ENCODE measurements around the gene EFCAB6. TPM values are rescaled to one million over a fixed set of nuclear protein-coding genes. Genes with fewer than 3 reads are reported as not detected.

The EFCAB6 gene
- total RNA-seq, 2 experiments from 2014 or later, result 0.56 to 0.71 TPM

DNA sequence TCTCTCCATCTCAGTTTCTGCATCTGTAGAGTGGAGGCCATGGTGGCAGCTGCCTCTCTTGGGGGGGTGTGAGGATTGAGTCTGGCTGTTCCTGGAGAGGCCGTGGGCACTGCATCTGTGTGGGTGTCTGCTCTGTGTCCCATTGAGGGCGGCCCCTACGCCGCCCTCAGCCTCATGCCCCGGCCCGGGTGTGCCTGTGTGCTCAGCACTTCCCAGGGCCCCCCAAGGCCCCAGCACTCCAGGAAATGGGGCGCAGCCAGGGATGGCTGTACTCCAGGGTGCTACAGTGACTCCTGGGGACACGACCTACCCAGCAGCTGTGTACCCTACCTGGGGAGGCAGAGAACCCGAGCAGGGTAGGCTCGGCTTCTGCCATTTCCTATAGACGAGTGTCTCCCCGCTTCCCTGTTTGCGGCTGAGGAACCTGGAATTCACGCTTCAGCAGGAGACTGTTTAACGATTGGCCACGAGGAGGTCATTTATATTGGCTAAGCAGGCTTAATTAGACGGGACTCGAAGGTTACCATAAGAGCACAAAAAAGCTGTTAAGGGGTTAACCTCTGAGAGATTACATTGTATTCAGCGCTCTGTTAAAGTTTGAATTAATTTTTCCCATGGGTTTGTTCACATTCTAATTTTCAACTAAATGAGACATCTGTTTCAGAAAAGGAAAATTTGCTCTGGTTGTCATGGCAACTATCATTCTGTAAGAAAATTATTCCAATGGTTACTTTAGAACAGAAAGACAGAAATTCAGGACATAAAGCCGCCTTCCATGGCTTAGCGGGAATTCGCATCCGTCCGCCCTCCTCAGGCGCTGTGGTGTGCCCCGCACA lies 323.9 kb downstream of the EFCAB6 start:
- Mint-ChIP-seq H3K4me3 (no peak overlapping the region), H3K36me3 (ENCODE audit: low read depth) (no peaks in the 10 kb centered on the region), H3K27me3 (peaks cover 8% of the 10 kb centered on the region), H3K27ac (no peak overlapping the region), H3K4me1 (no peaks in the 10 kb centered on the region), H3K9me3 (ENCODE audit: low read depth) (peaks cover 6% of the 10 kb centered on the region)
- ChIA-PET POLR2A (no interaction called here), CTCF (no interaction called here)
- DNase-seq (no peak), ATAC-seq (no peak)
- intact Hi-C loops (cut with DNase I, micrococcal nuclease), result no loop called here

DNA sequence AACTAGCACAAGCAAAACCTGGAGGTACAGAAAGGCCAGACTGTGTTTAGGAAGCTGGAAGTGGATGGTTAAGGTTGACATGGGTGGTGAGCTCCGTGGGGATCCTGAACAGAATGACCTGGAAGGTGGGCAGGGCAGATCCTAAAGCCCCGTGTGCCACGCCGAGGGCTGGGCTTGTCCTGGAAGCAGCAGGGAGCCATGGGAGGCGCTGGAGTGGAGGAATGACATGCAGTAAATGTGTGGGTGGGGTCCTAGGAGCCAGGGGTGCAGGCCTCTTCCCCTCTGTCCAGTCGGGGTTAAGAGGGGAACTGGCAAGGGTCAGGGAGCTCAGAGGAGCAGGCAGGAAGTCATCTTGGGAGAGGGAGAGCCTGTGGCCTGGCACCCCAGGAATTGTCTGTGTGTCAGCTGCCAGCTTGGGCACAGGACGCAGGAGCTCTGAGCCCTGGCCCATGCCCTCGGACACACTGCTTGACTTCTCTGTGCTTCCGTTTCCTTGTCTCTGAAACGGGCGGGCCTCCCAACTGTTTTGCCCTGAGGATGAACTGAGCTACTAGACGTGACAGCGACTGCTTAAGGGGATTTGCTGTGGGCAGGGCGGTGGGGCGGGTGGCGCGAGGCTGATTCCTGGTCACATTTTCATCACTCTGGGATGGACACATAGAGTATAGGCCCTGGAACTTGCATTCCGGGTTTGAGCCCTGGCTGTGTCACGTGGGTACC lies 324.6 kb downstream of the EFCAB6 start:
- Mint-ChIP-seq H3K27ac (no peak overlapping the region), H3K9me3 (ENCODE audit: low read depth) (peaks cover 6% of the 10 kb centered on the region), H3K27me3 (peaks cover 6% of the 10 kb centered on the region), H3K4me1 (no peaks in the 10 kb centered on the region), H3K36me3 (ENCODE audit: low read depth) (no peaks in the 10 kb centered on the region), H3K4me3 (no peak overlapping the region)
- DNase-seq (no peak), ATAC-seq (no peak)
- CTCF ChIA-PET, result no interaction called here
- POLR2A ChIA-PET, result no interaction called here
- intact Hi-C loops (cut with DNase I, micrococcal nuclease), result no loop called here

DNA sequence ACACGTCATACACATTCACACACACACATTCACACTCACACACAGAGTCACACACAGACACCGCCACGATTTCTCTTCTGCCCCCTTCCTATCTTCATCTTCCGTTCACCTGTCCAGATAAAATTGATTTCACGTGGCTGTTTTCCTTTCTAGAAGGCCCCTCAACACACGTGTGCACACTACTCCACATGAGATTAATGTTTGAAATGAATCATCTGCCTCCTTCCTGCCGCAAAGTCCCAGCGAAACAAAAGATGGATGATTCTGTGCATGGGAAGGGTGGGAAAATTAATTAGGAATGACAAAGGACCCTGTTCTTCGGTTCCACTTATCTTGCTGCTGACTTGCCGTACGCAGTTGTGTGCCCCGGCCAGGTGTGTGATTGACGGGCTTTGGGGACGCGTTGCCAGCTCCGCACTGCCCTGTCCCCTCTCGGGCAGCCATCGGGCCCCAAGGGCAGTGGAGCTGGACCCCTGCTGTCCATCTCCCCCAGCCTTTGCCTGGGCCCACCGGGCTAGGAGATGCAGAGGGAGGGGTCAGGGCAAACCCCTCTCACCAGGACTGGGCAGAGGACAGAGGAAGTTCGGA lies 326.5 kb downstream of the EFCAB6 start:
- Mint-ChIP-seq H3K4me3 (no peak overlapping the region), H3K4me1 (peaks cover 9% of the 10 kb centered on the region), H3K36me3 (ENCODE audit: low read depth) (no peaks in the 10 kb centered on the region), H3K9me3 (ENCODE audit: low read depth) (no peaks in the 10 kb centered on the region), H3K27me3 (peaks cover 6% of the 10 kb centered on the region), H3K27ac (no peak overlapping the region)
- ChIA-PET POLR2A (no interaction called here), CTCF (no interaction called here)
- DNase-seq (no peak), ATAC-seq (no peak)
- intact Hi-C loops (cut with DNase I, micrococcal nuclease), result no loop called here

DNA sequence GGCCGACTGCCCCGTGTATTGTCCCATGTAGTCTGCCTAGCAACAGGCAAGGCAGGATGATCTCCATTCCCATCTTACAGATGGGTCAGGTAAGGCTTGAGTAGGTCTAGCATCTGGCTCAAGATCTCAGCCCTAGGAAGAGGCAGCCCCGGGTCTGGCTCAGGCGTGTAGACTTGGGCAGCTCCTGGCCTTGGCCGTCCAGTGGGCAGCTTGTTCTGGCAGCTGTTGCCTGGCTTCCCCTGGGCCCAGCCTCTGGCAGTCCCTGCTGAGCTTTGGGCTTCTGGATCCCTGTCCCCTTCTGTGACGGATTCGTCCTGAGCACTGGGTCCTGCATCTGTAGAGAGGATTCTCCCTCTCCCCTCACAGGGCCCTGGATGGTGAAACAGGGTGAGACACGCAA lies 327.9 kb downstream of the EFCAB6 start:
- no peak overlapping the region for H3K4me3 Mint-ChIP-seq
- intact Hi-C loops (cut with DNase I, micrococcal nuclease), result no loop called here

DNA sequence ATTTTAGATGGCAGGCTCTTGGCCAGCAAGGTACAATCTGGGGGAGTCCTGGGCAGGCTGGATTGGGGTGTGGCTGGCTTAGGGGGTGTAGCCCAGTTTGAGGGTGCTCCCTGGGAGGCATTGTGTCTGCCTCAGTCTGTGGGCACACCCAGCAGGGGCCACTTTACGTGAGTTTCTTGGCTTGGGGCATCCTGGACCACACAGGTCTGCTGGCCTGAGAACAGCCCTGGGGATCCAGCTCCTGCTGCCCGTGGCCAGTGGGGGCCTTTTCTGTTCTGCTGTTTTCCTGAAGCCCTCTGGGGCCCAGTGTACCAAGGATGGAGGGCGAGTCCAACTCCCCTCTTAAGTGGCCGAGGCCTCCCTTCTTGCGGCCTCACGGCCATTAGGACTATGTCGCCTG lies 328.4 kb downstream of the EFCAB6 start:
- no peaks in the 10 kb centered on the region for H3K36me3 Mint-ChIP-seq (ENCODE audit: low read depth)
- ChIA-PET POLR2A (no interaction called here), CTCF (no interaction called here)
- H3K9me3 Mint-ChIP-seq (ENCODE audit: low read depth), result no peaks in the 10 kb centered on the region
- H3K4me1 Mint-ChIP-seq, result peaks cover 14% of the 10 kb centered on the region
- H3K4me3 Mint-ChIP-seq, result no peak overlapping the region
- peaks cover 6% of the 10 kb centered on the region for H3K27me3 Mint-ChIP-seq
- ATAC-seq (no peak), DNase-seq (no peak)
- no peak overlapping the region for H3K27ac Mint-ChIP-seq
- intact Hi-C loops (cut with DNase I, micrococcal nuclease), result no loop called here

More for the DNA sequence above, 327.9 kb downstream of the EFCAB6 start:
- Mint-ChIP-seq H3K27me3 (peaks cover 6% of the 10 kb centered on the region), H3K4me1 (peaks cover 14% of the 10 kb centered on the region), H3K36me3 (ENCODE audit: low read depth) (no peaks in the 10 kb centered on the region), H3K9me3 (ENCODE audit: low read depth) (no peaks in the 10 kb centered on the region), H3K27ac (no peak overlapping the region)
- ChIA-PET CTCF (no interaction called here), POLR2A (no interaction called here)
- DNase-seq (no peak), ATAC-seq (no peak)

DNA sequence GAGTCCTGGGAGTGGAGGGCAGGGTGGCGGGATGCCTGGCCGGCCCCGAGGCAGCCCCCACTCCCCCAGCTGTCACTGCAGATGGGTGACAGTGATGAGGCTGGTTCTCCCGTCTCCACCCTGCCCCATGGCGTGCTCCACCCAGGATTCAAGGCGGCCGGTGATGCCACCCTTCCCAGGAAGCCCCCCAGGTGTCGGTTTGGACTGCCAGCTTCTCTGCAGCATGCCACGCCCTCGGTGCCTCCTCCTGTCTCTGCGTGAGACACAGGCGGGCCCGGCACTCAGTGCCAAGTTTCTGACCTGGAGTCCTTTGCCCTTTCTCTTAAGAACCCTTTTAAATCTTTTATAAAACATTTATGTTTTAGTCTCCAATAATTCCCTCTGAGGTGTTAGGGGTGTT lies 328.8 kb downstream of the EFCAB6 start:
- Mint-ChIP-seq H3K9me3 (ENCODE audit: low read depth) (no peaks in the 10 kb centered on the region), H3K4me3 (no peak overlapping the region), H3K36me3 (ENCODE audit: low read depth) (no peaks in the 10 kb centered on the region), H3K27ac (no peak overlapping the region), H3K4me1 (peaks cover 14% of the 10 kb centered on the region), H3K27me3 (peaks cover 6% of the 10 kb centered on the region)
- ChIA-PET POLR2A (no interaction called here), CTCF (no interaction called here)
- intact Hi-C loops (cut with DNase I, micrococcal nuclease), result no loop called here
- ATAC-seq, result no peak
- no peak for DNase-seq

DNA sequence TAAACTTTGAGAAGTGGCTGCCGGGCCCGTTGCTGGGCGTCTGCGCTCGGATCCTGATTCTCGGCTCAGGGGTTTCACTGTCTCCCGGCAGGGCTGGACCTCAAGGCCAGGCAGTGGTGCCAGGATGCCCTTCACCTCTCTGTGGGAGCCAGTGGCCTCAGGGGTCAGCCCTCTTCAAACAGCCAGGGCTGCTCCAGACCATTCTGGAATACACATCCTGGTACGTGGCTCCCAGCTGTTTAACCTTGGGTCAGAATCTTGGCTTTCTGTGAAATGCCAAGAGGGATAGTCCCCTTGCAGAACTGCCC lies 329.8 kb downstream of the EFCAB6 start:
- Mint-ChIP-seq H3K4me3 (no peak overlapping the region), H3K27ac (no peak overlapping the region), H3K27me3 (peaks cover 6% of the 10 kb centered on the region), H3K9me3 (ENCODE audit: low read depth) (no peaks in the 10 kb centered on the region), H3K36me3 (ENCODE audit: low read depth) (no peaks in the 10 kb centered on the region), H3K4me1 (peaks cover 14% of the 10 kb centered on the region)
- POLR2A ChIA-PET, result no interaction called here
- ATAC-seq (no peak), DNase-seq (no peak)
- intact Hi-C loops (cut with DNase I, micrococcal nuclease), result no loop called here
- CTCF ChIA-PET, result interaction anchor here (0.6 kb wide), 1 partner anchor 122 kb away, joined by 3 read pairs; no protein-coding TSS in a partner anchor

DNA sequence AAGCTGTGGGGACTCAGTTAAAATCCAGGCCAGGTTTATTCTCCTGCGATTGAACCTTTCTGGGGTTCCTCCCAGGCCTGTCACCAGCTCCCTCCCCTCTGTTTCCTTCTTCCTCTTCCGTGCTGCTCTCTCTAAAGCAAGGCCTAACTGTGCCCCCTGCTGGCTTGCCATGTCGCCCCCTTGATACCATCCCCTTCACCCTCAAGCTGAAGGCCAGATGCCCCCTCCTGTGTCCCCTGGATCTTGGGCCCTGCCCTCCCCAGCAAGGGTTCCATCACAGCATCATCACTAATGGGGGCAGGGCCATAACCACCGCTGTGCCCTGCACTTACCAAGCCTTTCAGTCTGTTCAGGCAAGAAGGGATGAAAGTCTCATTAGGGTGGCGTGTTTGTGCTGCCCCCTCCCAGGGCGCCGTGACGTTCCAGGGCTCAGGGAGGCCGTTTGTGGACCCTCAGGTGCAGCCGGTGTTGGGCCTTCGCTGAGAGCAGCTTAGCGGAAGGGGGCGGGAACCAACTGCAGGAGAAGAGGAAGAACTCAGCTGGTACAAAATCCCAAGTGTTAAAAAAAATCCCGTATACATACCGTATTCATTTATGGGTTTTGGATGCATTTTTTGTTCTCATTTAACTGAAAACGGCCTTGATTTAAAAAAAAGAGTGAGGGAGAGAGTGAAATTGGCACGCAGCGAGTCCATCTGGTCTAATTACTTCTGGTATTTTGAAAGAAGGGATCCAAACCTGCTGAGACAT lies 330.4 kb downstream of the EFCAB6 start:
- no peaks in the 10 kb centered on the region for H3K36me3 Mint-ChIP-seq (ENCODE audit: low read depth)
- peak overlapping the region; percentile 57 for H3K27ac Mint-ChIP-seq
- peaks cover under 1% of the 10 kb centered on the region for H3K27me3 Mint-ChIP-seq
- ATAC-seq (peak; percentile 74), DNase-seq (peak; percentile 47)
- H3K4me3 Mint-ChIP-seq, result peak overlapping the region; percentile 32
- H3K4me1 Mint-ChIP-seq, result peaks cover 14% of the 10 kb centered on the region
- intact Hi-C loops (cut with DNase I, micrococcal nuclease), result loop anchor here in 1 of 2 experiments (1.0 kb wide), 1 partner anchor 93 kb away; no protein-coding TSS in a partner anchor
- ChIA-PET POLR2A (no interaction called here), CTCF (interaction anchor here (0.6 kb wide), 1 partner anchor 122 kb away, joined by 3 read pairs; no protein-coding TSS in a partner anchor)
- H3K9me3 Mint-ChIP-seq (ENCODE audit: low read depth), result no peaks in the 10 kb centered on the region

DNA sequence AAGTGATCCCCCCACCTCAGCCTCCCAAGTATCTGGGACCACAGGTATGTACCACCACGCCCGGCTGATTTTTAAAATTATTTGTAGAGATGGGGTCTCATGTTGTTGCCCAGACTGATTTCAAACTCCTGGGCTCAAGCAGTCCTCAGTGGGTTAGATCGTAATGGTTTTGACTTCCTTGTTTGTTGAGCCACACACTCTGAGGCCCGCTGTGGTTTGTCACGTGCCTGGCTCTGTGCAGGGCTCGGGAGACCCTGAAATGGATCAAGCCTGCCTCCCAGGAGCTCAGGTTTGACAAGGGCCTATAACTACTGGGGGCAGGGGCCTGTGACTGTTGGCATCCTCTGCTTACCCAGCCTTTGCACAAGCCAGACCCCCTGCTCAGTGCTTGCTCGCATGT lies 332.1 kb downstream of the EFCAB6 start:
- Mint-ChIP-seq H3K36me3 (ENCODE audit: low read depth) (no peaks in the 10 kb centered on the region), H3K9me3 (ENCODE audit: low read depth) (no peaks in the 10 kb centered on the region), H3K27me3 (no peaks in the 10 kb centered on the region), H3K4me3 (no peak overlapping the region), H3K4me1 (peaks cover 14% of the 10 kb centered on the region), H3K27ac (no peak overlapping the region)
- POLR2A ChIA-PET, result no interaction called here
- CTCF ChIA-PET, result no interaction called here
- DNase-seq (no peak), ATAC-seq (no peak)
- intact Hi-C loops (cut with DNase I, micrococcal nuclease), result no loop called here

DNA sequence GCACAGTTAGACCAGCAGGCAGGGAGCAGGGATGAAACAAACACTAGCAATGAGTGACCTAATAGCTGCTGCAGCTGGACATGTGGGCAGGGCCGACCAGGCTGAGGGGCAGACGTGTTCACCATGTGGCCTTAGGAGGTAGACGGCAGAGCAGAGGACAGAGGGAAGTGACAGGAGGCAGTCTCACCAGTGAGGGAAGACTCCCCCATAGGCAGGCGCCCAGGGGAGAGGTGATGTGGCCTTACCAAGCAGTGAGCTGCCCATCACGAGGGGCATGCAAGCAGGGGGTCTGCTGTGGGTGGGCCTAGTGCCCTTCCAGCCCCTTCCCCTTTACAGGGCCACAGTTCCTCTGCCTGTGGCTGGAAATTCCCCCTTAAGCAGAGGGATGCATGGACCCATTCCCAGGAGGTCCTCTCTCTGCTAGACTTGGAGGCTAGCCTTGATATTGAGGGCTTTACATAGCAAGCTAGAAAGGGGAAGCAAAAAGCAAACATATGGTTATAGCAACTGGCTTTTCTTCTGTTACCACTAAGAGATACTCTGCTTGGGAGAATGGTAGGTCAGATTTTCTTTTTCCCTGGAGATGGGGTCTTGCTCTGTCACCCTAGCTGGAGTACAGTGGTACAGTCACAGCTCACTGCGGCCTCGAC lies 332.7 kb downstream of the EFCAB6 start:
- Mint-ChIP-seq H3K27me3 (peaks cover 2% of the 10 kb centered on the region), H3K9me3 (ENCODE audit: low read depth) (no peaks in the 10 kb centered on the region), H3K36me3 (ENCODE audit: low read depth) (no peaks in the 10 kb centered on the region), H3K4me3 (no peak overlapping the region), H3K4me1 (peaks cover 14% of the 10 kb centered on the region), H3K27ac (no peak overlapping the region)
- DNase-seq (no peak), ATAC-seq (no peak)
- intact Hi-C loops (cut with DNase I, micrococcal nuclease), result no loop called here
- POLR2A ChIA-PET, result no interaction called here
- CTCF ChIA-PET, result no interaction called here

Data from activated CD4-positive, alpha-beta T cell treated with anti-CD3 and anti-CD28 coated beads for 36 hours (primary cell).